ENCODE data around the gene MIOX. TPM values are rescaled to one million over a fixed set of nuclear protein-coding genes. Genes with fewer than 3 reads are reported as not detected.

MIOX gene
- polyA plus RNA-seq (2013, experiment 1 of 2): not detected
- not detected for polyA plus RNA-seq (2013, experiment 2 of 2)

GRCh38 chr22:50486561-50487289 lies at the start of gene MIOX:
MIOX (plus strand) TSS chr22:50486859; CDS start chr22:50486898, 39 bp downstream.
- H3K27me3 ChIP-seq (ENCODE audit: insufficient read depth, low read length): peaks cover 3% of the 10 kb centered on the region
- WGBS: 75% methylated on average over 23 of the region's 23 CpGs
- no peak within 1 kb of the TSS for H3K9ac ChIP-seq (ENCODE audit: low read depth, low read length)
- H3K4me3 ChIP-seq (ENCODE audit: low read length): no peak within 1 kb of the TSS
- H3K27ac ChIP-seq (ENCODE audit: low read depth, low read length): no peak within 1 kb of the TSS
- H3K36me3 ChIP-seq (ENCODE audit: insufficient read depth, low read length): no peaks in the 10 kb centered on the region
- H3K4me1 ChIP-seq (ENCODE audit: insufficient read depth, low read length): no peaks in the 10 kb centered on the region
- H3K9me3 ChIP-seq (ENCODE audit: insufficient read depth, low read depth, low read length): no peaks in the 10 kb centered on the region

GRCh38 chr22:50437511-50438304 lies 49.0 kb upstream of the MIOX start:
- H3K36me3 ChIP-seq (ENCODE audit: insufficient read depth, low read length): peaks cover 59% of the 10 kb centered on the region
- H3K4me1 ChIP-seq (ENCODE audit: insufficient read depth, low read length): no peaks in the 10 kb centered on the region
- H3K4me3 ChIP-seq (ENCODE audit: low read length): no peak overlapping the region
- no peaks in the 10 kb centered on the region for H3K27me3 ChIP-seq (ENCODE audit: insufficient read depth, low read length)
- WGBS: 92% methylated on average over 36 of the region's 36 CpGs
- no peak overlapping the region for H3K9ac ChIP-seq (ENCODE audit: low read depth, low read length)
- no peak overlapping the region for H3K27ac ChIP-seq (ENCODE audit: low read depth, low read length)
- H3K9me3 ChIP-seq (ENCODE audit: insufficient read depth, low read depth, low read length): no peaks in the 10 kb centered on the region

- Histone ChIP-seq H3K27ac (ENCODE audit: low read depth, low read length) (no peak overlapping the region), H3K4me3 (ENCODE audit: low read length) (no peak overlapping the region), H3K9me3 (ENCODE audit: insufficient read depth, low read depth, low read length) (no peaks in the 10 kb centered on the region), H3K4me1 (ENCODE audit: insufficient read depth, low read length) (no peaks in the 10 kb centered on the region), H3K9ac (ENCODE audit: low read depth, low read length) (no peak overlapping the region), H3K36me3 (ENCODE audit: insufficient read depth, low read length) (peaks cover 56% of the 10 kb centered on the region), H3K27me3 (ENCODE audit: insufficient read depth, low read length) (no peaks in the 10 kb centered on the region)
- 91% methylated on average over 34 of the region's 34 CpGs for WGBS
Observed at GRCh38 chr22:50438305-50439275, 48.1 kb upstream of the MIOX start.

GRCh38 chr22:50439314-50439870 lies 47.3 kb upstream of the MIOX start:
- no peaks in the 10 kb centered on the region for H3K27me3 ChIP-seq (ENCODE audit: insufficient read depth, low read length)
- 94% methylated on average over 17 of the region's 17 CpGs for WGBS
- H3K9ac ChIP-seq (ENCODE audit: low read depth, low read length): no peak overlapping the region
- no peak overlapping the region for H3K27ac ChIP-seq (ENCODE audit: low read depth, low read length)
- peaks cover 56% of the 10 kb centered on the region for H3K36me3 ChIP-seq (ENCODE audit: insufficient read depth, low read length)
- no peaks in the 10 kb centered on the region for H3K4me1 ChIP-seq (ENCODE audit: insufficient read depth, low read length)
- H3K9me3 ChIP-seq (ENCODE audit: insufficient read depth, low read depth, low read length): no peaks in the 10 kb centered on the region
- H3K4me3 ChIP-seq (ENCODE audit: low read length): no peak overlapping the region

GRCh38 chr22:50439871-50440331 lies 46.8 kb upstream of the MIOX start:
- WGBS: 90% methylated on average over 10 of the region's 10 CpGs
- Histone ChIP-seq H3K27ac (ENCODE audit: low read depth, low read length) (no peak overlapping the region), H3K36me3 (ENCODE audit: insufficient read depth, low read length) (peaks cover 58% of the 10 kb centered on the region)

GRCh38 chr22:50440544-50441249 lies 46.0 kb upstream of the MIOX start:
- WGBS: 95% methylated on average over 26 of the region's 26 CpGs
- Histone ChIP-seq H3K9ac (ENCODE audit: low read depth, low read length) (no peak overlapping the region), H3K27ac (ENCODE audit: low read depth, low read length) (no peak overlapping the region)

More at GRCh38 chr22:50439871-50440331, 46.8 kb upstream of the MIOX start:
- Histone ChIP-seq H3K9ac (ENCODE audit: low read depth, low read length) (no peak overlapping the region), H3K9me3 (ENCODE audit: insufficient read depth, low read depth, low read length) (no peaks in the 10 kb centered on the region), H3K4me1 (ENCODE audit: insufficient read depth, low read length) (0 out of 2 replicates have a peak, but pooled peaks cover under 1% of the 10 kb centered on the region), H3K27me3 (ENCODE audit: insufficient read depth, low read length) (no peaks in the 10 kb centered on the region), H3K4me3 (ENCODE audit: low read length) (no peak overlapping the region)

GRCh38 chr22:50441428-50441993 lies 45.1 kb upstream of the MIOX start:
- Histone ChIP-seq H3K9ac (ENCODE audit: low read depth, low read length) (no peak overlapping the region), H3K4me1 (ENCODE audit: insufficient read depth, low read length) (peaks cover 6% of the 10 kb centered on the region; the same call in 1 of the 2 replicates), H3K27ac (ENCODE audit: low read depth, low read length) (no peak overlapping the region), H3K27me3 (ENCODE audit: insufficient read depth, low read length) (no peaks in the 10 kb centered on the region), H3K9me3 (ENCODE audit: insufficient read depth, low read depth, low read length) (no peaks in the 10 kb centered on the region), H3K4me3 (ENCODE audit: low read length) (no peak overlapping the region), H3K36me3 (ENCODE audit: insufficient read depth, low read length) (peaks cover 54% of the 10 kb centered on the region)
- 92% methylated on average over 17 of the region's 17 CpGs for WGBS

More at GRCh38 chr22:50440544-50441249, 46.0 kb upstream of the MIOX start:
- Histone ChIP-seq H3K4me3 (ENCODE audit: low read length) (no peak overlapping the region), H3K36me3 (ENCODE audit: insufficient read depth, low read length) (peaks cover 59% of the 10 kb centered on the region), H3K4me1 (ENCODE audit: insufficient read depth, low read length) (peaks cover 6% of the 10 kb centered on the region; the same call in 1 of the 2 replicates), H3K9me3 (ENCODE audit: insufficient read depth, low read depth, low read length) (no peaks in the 10 kb centered on the region), H3K27me3 (ENCODE audit: insufficient read depth, low read length) (no peaks in the 10 kb centered on the region)

GRCh38 chr22:50443197-50443596 lies 43.5 kb upstream of the MIOX start:
- Histone ChIP-seq H3K27me3 (ENCODE audit: insufficient read depth, low read length) (no peaks in the 10 kb centered on the region), H3K4me3 (ENCODE audit: low read length) (no peak overlapping the region), H3K9me3 (ENCODE audit: insufficient read depth, low read depth, low read length) (no peaks in the 10 kb centered on the region), H3K9ac (ENCODE audit: low read depth, low read length) (no peak overlapping the region), H3K4me1 (ENCODE audit: insufficient read depth, low read length) (peaks cover 6% of the 10 kb centered on the region; the same call in 1 of the 2 replicates), H3K27ac (ENCODE audit: low read depth, low read length) (no peak overlapping the region), H3K36me3 (ENCODE audit: insufficient read depth, low read length) (peaks cover 51% of the 10 kb centered on the region)
- WGBS: 89% methylated on average over 15 of the region's 15 CpGs

- 91% methylated on average over 27 of the region's 28 CpGs for WGBS
- Histone ChIP-seq H3K4me1 (ENCODE audit: insufficient read depth, low read length) (peaks cover 6% of the 10 kb centered on the region; the same call in 1 of the 2 replicates), H3K36me3 (ENCODE audit: insufficient read depth, low read length) (peaks cover 52% of the 10 kb centered on the region), H3K9me3 (ENCODE audit: insufficient read depth, low read depth, low read length) (no peaks in the 10 kb centered on the region), H3K27me3 (ENCODE audit: insufficient read depth, low read length) (no peaks in the 10 kb centered on the region), H3K27ac (ENCODE audit: low read depth, low read length) (peak overlapping the region; percentile 18; the same call in 1 of the 2 replicates), H3K4me3 (ENCODE audit: low read length) (no peak overlapping the region), H3K9ac (ENCODE audit: low read depth, low read length) (no peak overlapping the region)
Observed at GRCh38 chr22:50443801-50444625, 42.6 kb upstream of the MIOX start.

All from HUES64 (cell line).